Mucosa of descending colon (tissue), 3 donors: ENCODE data around the gene MICB. TPM values are rescaled to one million over a fixed set of nuclear protein-coding genes. Genes with fewer than 3 reads are reported as not detected.

Source experiments
- ATAC-seq: fragments of 200-7000 bp; cut with Tn5 transposase; one replicate; pipeline ENCODE4 v1.9.1; 2020; ENCODE audit warnings: mild to moderate bottlenecking, moderate library complexity
- DNase-seq, 3 donors: peaks; one replicate each; pipeline ENCODE4 v3.0.0-alpha.2; 2020
- H3K36me3 ChIP-seq: fragments of 200-600 bp; one replicate; pipeline ENCODE4 v1.8.0; 2021; ENCODE audit warnings: low read depth, mild to moderate bottlenecking
- H3K4me1 ChIP-seq: fragments of 200-600 bp; one replicate; pipeline ENCODE4 v1.8.0; 2021; ENCODE audit warnings: low read depth, mild to moderate bottlenecking
- H3K4me3 ChIP-seq: fragments of 200-600 bp; one replicate; pipeline ENCODE4 v1.8.0; 2021; ENCODE audit warnings: mild to moderate bottlenecking
- H3K9me3 ChIP-seq: fragments of 200-600 bp; one replicate; pipeline ENCODE4 v1.8.0; 2021; ENCODE audit warnings: mild to moderate bottlenecking
- intact Hi-C, 2 donors: fragments of 100-400 bp; cut with DNase I in 1 of 2; cut with micrococcal nuclease in 1 of 2; formaldehyde crosslinking; loops; one replicate each; pipeline versions ENCODE4 v1.11.0 to v1.11.1; 2022; cut with DNase I, micrococcal nuclease
- total RNA-seq, 3 donors: library from RNA; stranded (reverse); fragmentation: NEBNext Ultra II Directional in 2 of 3; extraction: Animal tissue kit (Norgen Biotek cat#: 25700) in 2 of 3; gene quantifications; one replicate each; pipeline versions ENCODE4 v1.2.1 to v1.2.4, GENCODE V29; 2021 to 2023
- TF ChIP-seq, protein P1 (sequence below): fragments of 200-600 bp; IDR thresholded peaks from one replicate; pipeline ENCODE4 v1.8.0; 2022; ENCODE audit warnings: antibody characterized with exemption, mild to moderate bottlenecking
- donor health status: DM: no; HTN: no; CAD: no; lungs with moderate emphysema.
- donor health status: DM: no; HTN: no; CAD: no.
- donor health status: DM: no; HTN: yes; CAD: no.

Gene MICB
- total RNA-seq, 3 donors from 2014 or later: 1.3 to 4.1 (median 2.9) TPM

GRCh38 chr6:31472259-31472658 is 25.7 kb upstream of the MICB start:
- no peak for ATAC-seq
- Histone ChIP-seq H3K36me3 (no peaks in the 10 kb centered on the region), H3K9me3 (no peaks in the 10 kb centered on the region), H3K4me3 (no peak overlapping the region), H3K4me1 (no peaks in the 10 kb centered on the region)
- DNase-seq: no peak
- TF ChIP-seq, protein P1, sequence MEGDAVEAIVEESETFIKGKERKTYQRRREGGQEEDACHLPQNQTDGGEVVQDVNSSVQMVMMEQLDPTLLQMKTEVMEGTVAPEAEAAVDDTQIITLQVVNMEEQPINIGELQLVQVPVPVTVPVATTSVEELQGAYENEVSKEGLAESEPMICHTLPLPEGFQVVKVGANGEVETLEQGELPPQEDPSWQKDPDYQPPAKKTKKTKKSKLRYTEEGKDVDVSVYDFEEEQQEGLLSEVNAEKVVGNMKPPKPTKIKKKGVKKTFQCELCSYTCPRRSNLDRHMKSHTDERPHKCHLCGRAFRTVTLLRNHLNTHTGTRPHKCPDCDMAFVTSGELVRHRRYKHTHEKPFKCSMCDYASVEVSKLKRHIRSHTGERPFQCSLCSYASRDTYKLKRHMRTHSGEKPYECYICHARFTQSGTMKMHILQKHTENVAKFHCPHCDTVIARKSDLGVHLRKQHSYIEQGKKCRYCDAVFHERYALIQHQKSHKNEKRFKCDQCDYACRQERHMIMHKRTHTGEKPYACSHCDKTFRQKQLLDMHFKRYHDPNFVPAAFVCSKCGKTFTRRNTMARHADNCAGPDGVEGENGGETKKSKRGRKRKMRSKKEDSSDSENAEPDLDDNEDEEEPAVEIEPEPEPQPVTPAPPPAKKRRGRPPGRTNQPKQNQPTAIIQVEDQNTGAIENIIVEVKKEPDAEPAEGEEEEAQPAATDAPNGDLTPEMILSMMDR: no peak
- intact Hi-C loops: no loop called here

DNA sequence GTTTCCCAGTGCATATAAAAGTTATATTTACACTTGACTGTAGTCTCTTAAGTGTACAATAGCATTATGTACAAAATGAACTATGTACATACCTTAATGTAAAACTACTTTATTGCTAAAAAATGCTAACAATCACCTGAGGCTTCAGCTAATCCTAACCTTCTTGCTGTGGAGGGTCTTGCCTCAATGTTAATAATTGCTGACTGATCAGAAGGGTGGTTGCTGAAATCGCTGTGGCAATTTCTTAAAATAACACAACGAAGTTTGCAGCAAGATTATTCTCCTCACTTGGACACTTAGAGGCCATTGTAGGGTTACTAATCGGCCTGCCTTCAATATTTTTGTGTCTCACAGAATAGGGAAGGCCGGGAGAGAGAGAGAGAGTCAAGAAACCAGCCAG is 24.7 kb upstream of the MICB start:
- H3K4me1 ChIP-seq: no peaks in the 10 kb centered on the region
- TF ChIP-seq, protein P1: no peak
- intact Hi-C loops: no loop called here
- DNase-seq (no peak), ATAC-seq (no peak)
- H3K36me3 ChIP-seq: no peaks in the 10 kb centered on the region
- no peaks in the 10 kb centered on the region for H3K9me3 ChIP-seq
- no peak overlapping the region for H3K4me3 ChIP-seq

DNA sequence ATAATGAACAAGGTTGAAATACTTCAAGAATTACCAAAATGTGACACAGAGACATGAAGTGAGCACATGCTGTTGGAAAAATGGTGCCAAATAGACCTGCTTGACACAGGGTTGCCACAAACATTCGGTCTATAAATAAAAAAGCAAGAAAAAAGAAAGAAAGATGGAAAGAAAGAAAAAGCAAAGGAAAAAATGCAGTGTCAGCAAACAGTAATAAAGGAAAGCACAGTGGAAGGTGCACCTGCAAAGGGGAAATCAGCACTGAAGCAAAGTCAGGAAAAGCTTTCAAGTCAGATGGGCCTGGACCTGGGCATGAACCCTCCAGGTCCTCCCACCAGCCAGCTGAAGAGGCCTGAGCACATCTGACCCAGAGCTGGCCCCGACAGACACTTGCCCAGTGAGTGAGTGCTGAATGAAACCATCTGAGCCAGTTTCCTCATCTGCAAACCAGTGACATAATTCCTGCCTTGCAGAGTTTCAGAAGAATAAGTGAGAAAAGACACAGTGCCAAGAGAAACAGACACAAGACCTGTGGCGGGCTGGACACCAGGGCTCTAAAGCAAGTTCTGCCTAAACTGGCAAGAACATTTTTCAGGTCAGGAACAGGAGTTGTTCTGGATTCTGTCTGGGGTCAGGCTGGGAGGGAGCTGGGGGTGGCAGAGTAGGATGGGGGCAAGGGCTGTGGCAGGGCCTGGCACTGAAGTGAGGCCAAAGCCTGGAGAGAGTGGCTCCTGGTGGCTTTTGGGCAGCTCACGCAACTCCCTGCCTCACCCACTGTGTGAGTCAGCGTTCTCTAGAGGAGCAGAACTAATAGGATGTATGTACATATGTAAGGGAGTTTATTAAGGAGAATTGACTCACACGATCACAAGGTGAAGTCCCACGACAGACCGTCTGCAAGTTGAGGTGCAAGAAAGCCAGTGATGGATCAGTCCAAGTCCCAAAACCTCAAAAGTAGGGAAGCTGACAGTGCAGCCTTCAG is 23.9 kb upstream of the MICB start:
- H3K36me3 ChIP-seq: no peaks in the 10 kb centered on the region
- intact Hi-C loops: no loop called here
- H3K9me3 ChIP-seq: no peaks in the 10 kb centered on the region
- no peak for DNase-seq
- TF ChIP-seq, protein P1: no peak
- H3K4me1 ChIP-seq: no peaks in the 10 kb centered on the region
- H3K4me3 ChIP-seq: no peak overlapping the region
- peak; percentile 8 for ATAC-seq

GRCh38 chr6:31474871-31475286 is 23.1 kb upstream of the MICB start:
- DNase-seq (no peak), ATAC-seq (peak; percentile 9)
- Histone ChIP-seq H3K4me3 (no peak overlapping the region), H3K9me3 (no peaks in the 10 kb centered on the region), H3K4me1 (no peaks in the 10 kb centered on the region), H3K36me3 (no peaks in the 10 kb centered on the region)
- TF ChIP-seq, protein P1: no peak
- intact Hi-C loops: no loop called here

DNA sequence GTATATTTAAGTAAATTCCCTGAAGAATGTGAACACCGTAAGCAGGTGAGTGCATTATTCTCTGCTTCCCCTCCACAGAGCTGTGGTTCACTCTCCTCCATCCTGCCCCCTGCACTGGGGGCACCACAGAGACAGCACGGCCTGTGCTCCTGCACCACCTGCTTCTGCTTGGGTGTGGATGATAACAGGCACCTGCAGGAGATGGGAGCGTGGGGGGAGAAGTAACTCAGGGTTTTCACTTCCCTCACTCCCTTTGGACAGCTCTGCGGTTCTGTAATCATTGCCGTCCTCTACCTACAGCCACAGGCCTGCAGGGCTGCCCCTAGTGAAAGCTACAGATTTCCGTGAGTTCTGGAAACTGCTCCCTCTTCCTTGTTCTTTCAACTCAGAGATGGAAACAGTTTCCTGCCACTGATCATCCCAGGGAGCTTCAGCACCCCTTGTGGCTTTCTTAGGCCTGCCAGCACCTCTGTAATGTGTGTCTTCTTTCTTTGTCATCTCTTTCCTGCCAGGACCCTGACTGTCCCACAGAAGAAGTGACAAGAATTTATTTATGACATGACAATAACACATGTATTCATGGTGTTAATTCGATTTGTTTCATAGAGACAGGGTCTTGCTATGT is 21.3 kb upstream of the MICB start:
- ATAC-seq: no peak
- no peaks in the 10 kb centered on the region for H3K9me3 ChIP-seq
- no peaks in the 10 kb centered on the region for H3K4me1 ChIP-seq
- H3K4me3 ChIP-seq: no peak overlapping the region
- intact Hi-C loops: no loop called here
- no peak for DNase-seq
- TF ChIP-seq, protein P1: no peak
- no peaks in the 10 kb centered on the region for H3K36me3 ChIP-seq
